H1 (cell line): Measurements from ENCODE around the gene PXDC1. TPM values are rescaled to one million over a fixed set of nuclear protein-coding genes. Genes with fewer than 3 reads are reported as not detected.

Experiments
- CTCF ChIA-PET: fragments of 300-600 bp; sonication (Branson Sonifier 250); formaldehyde crosslinking; loops from one replicate; lab custom pipeline; 2021; ENCODE audit not compliant: partially characterized antibody; lab: Charles Lee
- POLR2A ChIA-PET: fragments of 300-600 bp; sonication (Branson Sonifier 250); formaldehyde crosslinking; loops from one replicate; lab custom pipeline; 2021; ENCODE audit warnings: inconsistent platforms; ENCODE audit not compliant: partially characterized antibody; lab: Charles Lee
- DNase-seq, 2 experiments: peaks; one replicate each; pipeline versions ENCODE4 v3.0.0 to v3.0.0-alpha.2; 2010 to 2022; ENCODE audit warnings: low spot score in 2 of 2, low read depth in 1 of 2, mixed read lengths in 1 of 2
- FAIRE-seq: peaks from 2 replicates; lab custom pipeline; 2011; peaks lifted over from hg19 to GRCh38; lab: Jason Lieb, UNC
- H2AFZ ChIP-seq: 2 replicates; pipeline ENCODE4 v1.8.1; 2012; ENCODE audit warnings: low read length, inconsistent platforms
- H2AK5ac ChIP-seq: 2 replicates; pipeline ENCODE4 v1.6.1; 2013; ENCODE audit warnings: low read depth, low read length
- H2BK120ac ChIP-seq: replicated peaks from 2 replicates; pipeline ENCODE3; 2013; ENCODE audit warnings: low read depth, low read length, inconsistent platforms
- H2BK12ac ChIP-seq: 2 replicates; pipeline ENCODE4 v1.6.1; 2013; ENCODE audit warnings: low read depth, low read length
- H2BK15ac ChIP-seq: 2 replicates; pipeline ENCODE4 v1.6.1; 2013; ENCODE audit warnings: low read length
- H2BK20ac ChIP-seq: 2 replicates; pipeline ENCODE4 v1.6.1; 2013; ENCODE audit warnings: low read length
- H2BK5ac ChIP-seq: 2 replicates; pipeline ENCODE4 v1.6.1; 2013; ENCODE audit warnings: low read depth, low read length
- H3K14ac ChIP-seq: 2 replicates; pipeline ENCODE4 v1.6.1; 2013; ENCODE audit warnings: inconsistent platforms; ENCODE audit not compliant: insufficient read length
- H3K18ac ChIP-seq: 2 replicates; pipeline ENCODE4 v1.6.1; 2013; ENCODE audit warnings: low read length; ENCODE audit errors: extremely low read depth
- H3K23ac ChIP-seq: 2 replicates; pipeline ENCODE4 v1.6.1; 2013; ENCODE audit warnings: inconsistent platforms; ENCODE audit not compliant: insufficient read length
- H3K23me2 ChIP-seq: 2 replicates; pipeline ENCODE4 v1.6.1; 2013; ENCODE audit warnings: low read depth, low read length
- H3K27ac ChIP-seq: 2 replicates; pipeline ENCODE4 v1.6.1; 2011; ENCODE audit warnings: low read depth, low read length, inconsistent platforms
- H3K27me3 ChIP-seq, 4 experiments: replicated peaks in 1 of 4; 1 replicate in 1 of 4; 2 replicates in 3 of 4; pipeline versions ENCODE4 v1.6.1 to v1.8.1; 2011 to 2013; ENCODE audit warnings: low read length in 3 of 4, mild to moderate bottlenecking in 3 of 4, inconsistent platforms in 2 of 4, mixed read lengths in 2 of 4, moderate library complexity in 1 of 4; ENCODE audit not compliant: control insufficient read depth in 3 of 4, insufficient read depth in 3 of 4; ENCODE audit errors: extremely low read depth in 1 of 4
- H3K36me3 ChIP-seq, 4 experiments: 2 replicates each; pipeline versions ENCODE4 v1.6.1 to v1.8.1; 2011 to 2013; ENCODE audit warnings: mild to moderate bottlenecking in 4 of 4, low read length in 3 of 4, moderate library complexity in 2 of 4, control low read depth in 1 of 4, inconsistent platforms in 1 of 4; ENCODE audit not compliant: insufficient read depth in 4 of 4, control insufficient read depth in 2 of 4
- H3K4ac ChIP-seq: replicated peaks from 2 replicates; pipeline ENCODE3; 2013; ENCODE audit warnings: low read length, low read depth, mixed read lengths, inconsistent platforms; ENCODE audit not compliant: insufficient read length
- H3K4me1 ChIP-seq, 4 experiments: replicated peaks in 1 of 4; 1 replicate in 1 of 4; 2 replicates in 3 of 4; pipeline versions ENCODE4 v1.6.1 to v1.8.1; 2011 to 2013; ENCODE audit warnings: low read length in 3 of 4, inconsistent platforms in 2 of 4, mixed read lengths in 1 of 4; ENCODE audit not compliant: insufficient read depth in 4 of 4, control insufficient read depth in 3 of 4
- H3K4me2 ChIP-seq, 2 experiments: 2 replicates each; pipeline versions ENCODE4 v1.6.1 to v1.8.1; 2011 to 2013; ENCODE audit warnings: low read depth in 2 of 2, low read length in 2 of 2, control low read depth in 1 of 2, inconsistent platforms in 1 of 2, mild to moderate bottlenecking in 1 of 2; ENCODE audit not compliant: insufficient read depth in 1 of 2
- H3K4me3 ChIP-seq, 4 experiments: fragments of 200-600, 300-600 bp in 1 of 4; sonication (generic), shearing (Covaris generic), sonication (Bioruptor Twin) in 1 of 4; 2 replicates each; pipeline versions ENCODE4 v1.5.1 to v1.8.1; 2011 to 2016; ENCODE audit warnings: low read length in 4 of 4, low read depth in 3 of 4, control low read depth in 2 of 4, inconsistent platforms in 2 of 4, mild to moderate bottlenecking in 2 of 4, mixed read lengths in 1 of 4, moderate library complexity in 1 of 4; ENCODE audit not compliant: insufficient read depth in 2 of 4; ENCODE audit errors: extremely low read depth in 1 of 4
- H3K56ac ChIP-seq: replicated peaks from 2 replicates; pipeline ENCODE3; 2013; ENCODE audit warnings: low read depth, mild to moderate bottlenecking, mixed read lengths, low read length, inconsistent platforms; ENCODE audit not compliant: insufficient read length
- H3K79me1 ChIP-seq: 2 replicates; pipeline ENCODE4 v1.6.1; 2013; ENCODE audit warnings: low read depth, low read length, control low read depth
- H3K79me2 ChIP-seq, 2 experiments: 2 replicates each; pipeline versions ENCODE4 v1.6.1 to v1.8.1; 2012 to 2013; ENCODE audit warnings: low read length in 2 of 2, mild to moderate bottlenecking in 2 of 2, inconsistent platforms in 1 of 2; ENCODE audit not compliant: insufficient read depth in 2 of 2, control insufficient read depth in 1 of 2
- H3K9ac ChIP-seq, 4 experiments: replicated peaks in 1 of 4; 1 replicate in 1 of 4; 2 replicates in 3 of 4; pipeline versions ENCODE4 v1.6.1 to v1.8.1; 2011 to 2013; ENCODE audit warnings: low read depth in 3 of 4, low read length in 3 of 4, control low read depth in 2 of 4, mild to moderate bottlenecking in 2 of 4, moderate library complexity in 2 of 4, inconsistent platforms in 1 of 4; ENCODE audit errors: extremely low read depth in 1 of 4
- H3K9me3 ChIP-seq, 2 experiments: 2 replicates each; pipeline versions ENCODE4 v1.6.1 to v1.8.1; 2012 to 2013; ENCODE audit warnings: mild to moderate bottlenecking in 2 of 2, moderate library complexity in 2 of 2, control low read depth in 1 of 2, inconsistent platforms in 1 of 2, low read depth in 1 of 2, low read length in 1 of 2, mixed read lengths in 1 of 2; ENCODE audit not compliant: insufficient read depth in 2 of 2
- H4K20me1 ChIP-seq, 2 experiments: replicated peaks in 1 of 2; 2 replicates each; pipeline versions ENCODE3 to v1.8.1; 2011 to 2013; ENCODE audit warnings: inconsistent platforms in 2 of 2, low read length in 2 of 2, mild to moderate bottlenecking in 1 of 2; ENCODE audit not compliant: insufficient read depth in 2 of 2, control insufficient read depth in 1 of 2
- H4K5ac ChIP-seq: 2 replicates; pipeline ENCODE4 v1.6.1; 2013; ENCODE audit warnings: low read length, low read depth, mixed read lengths, inconsistent platforms; ENCODE audit not compliant: insufficient read length
- H4K8ac ChIP-seq: 2 replicates; pipeline ENCODE4 v1.8.0; 2013; ENCODE audit warnings: mild to moderate bottlenecking, moderate library complexity, low read length, inconsistent platforms; ENCODE audit not compliant: insufficient read depth; ENCODE audit errors: extremely low read depth
- H4K91ac ChIP-seq: replicated peaks from 2 replicates; pipeline ENCODE3; 2013; ENCODE audit warnings: low read length, mixed read lengths, inconsistent platforms; ENCODE audit not compliant: insufficient read length
- CEBPB ChIP-seq: IDR thresholded peaks from 2 replicates; pipeline ENCODE4 v1.6.1; 2012; ENCODE audit warnings: low read depth, low read length
- CTBP2 ChIP-seq: IDR thresholded peaks from 2 replicates; pipeline ENCODE4 v1.7.0; 2011; ENCODE audit warnings: borderline replicate concordance, mild to moderate bottlenecking, moderate library complexity, mixed read lengths, low read length; ENCODE audit not compliant: insufficient read depth, insufficient read length
- EZH2 ChIP-seq: fragments of 200-600 bp; sonication (generic); IDR thresholded peaks from 2 replicates; pipeline ENCODE4 v1.7.1; 2012; ENCODE audit warnings: low read depth, mild to moderate bottlenecking, moderate library complexity, low read length, inconsistent platforms; ENCODE audit not compliant: severe bottlenecking
- RNF2 ChIP-seq: fragments of 200-900, 300-1000 bp; sonication (generic); IDR thresholded peaks from 2 replicates; pipeline ENCODE4 v1.7.1; 2016; ENCODE audit warnings: borderline replicate concordance, low read depth, mild to moderate bottlenecking, antibody characterized with exemption, low read length; ENCODE audit not compliant: poor library complexity, severe bottlenecking; ENCODE audit errors: missing control alignments
- TCF12 ChIP-seq: IDR thresholded peaks from 2 replicates; pipeline ENCODE4 v1.6.1; 2011; ENCODE audit warnings: low read depth, mild to moderate bottlenecking, low read length
- WGBS, 2 experiments: shearing (Covaris generic) in 1 of 2; methylation state at CpG; one replicate each; pipeline versions ENCODE4 v1.1.6 to v1.1.7; 2013 to 2015; ENCODE audit warnings: low lambda C conversion rate in 2 of 2, mixed read lengths in 2 of 2, inconsistent platforms in 1 of 2, low coverage in 1 of 2, missing lambda C conversion rate in 1 of 2; ENCODE audit not compliant: insufficient replicate concordance in 2 of 2, insufficient coverage in 1 of 2, insufficient read length in 1 of 2; ENCODE audit errors: extremely low coverage in 1 of 2, missing lambda C conversion rate in 1 of 2; 5-methylcytosine and 5-hydroxymethylcytosine counted together
- polyA plus RNA-seq, 7 experiments: library from polyadenylated mRNA; depleted of rRNA in 3 of 7; stranded (reverse) in 5 of 7; unstranded in 2 of 7; fragments of >200 nt in 5 of 7; fragments of 200-250 nt in 2 of 7; gene quantifications; 1 replicate in 5 of 7; 2 replicates in 1 of 7; 4 replicates in 1 of 7; pipeline versions ENCODE4 v1.2.1 to v1.2.3, GENCODE V29; 2011 to 2013; ENCODE audit warnings: missing spikeins in 2 of 7, mixed read lengths in 2 of 7
- total RNA-seq: library from RNA; stranded (reverse); fragmentation: NEBNext Ultra II Directional; extraction: Animal tissue kit (Norgen Biotek cat#: 25700); gene quantifications from 2 replicates; pipeline ENCODE4 v1.2.1, GENCODE V29; 2021
- TF ChIP-seq, protein P1 (sequence below): IDR thresholded peaks from 2 replicates; pipeline ENCODE4 v1.6.1; 2012; ENCODE audit warnings: low read length, inconsistent platforms

PXDC1 gene
- total and polyA plus RNA-seq, 2 of the 8 experiments (the other 6 are each of a cell fraction or from before 2014, with no cell fraction given), result 1.7 to 2.0 TPM

- Histone ChIP-seq H3K23me2 (no peaks in the 10 kb centered on the region; the same call in 1 of the 2 replicates), H2BK12ac (no peak overlapping the region), H2BK5ac (no peak overlapping the region), H2BK15ac (peak overlapping the region; percentile 31; the same call in 1 of the 2 replicates), H4K5ac (no peak overlapping the region), H2AK5ac (no peak overlapping the region), H3K4me3 (no peak overlapping the region), H3K27me3 (no peaks in the 10 kb centered on the region), H3K27ac (no peak overlapping the region), H3K56ac (no peak overlapping the region), H4K20me1 (no peaks in the 10 kb centered on the region), H3K23ac (no peak overlapping the region), H3K36me3 (no peaks in the 10 kb centered on the region), H4K91ac (no peak overlapping the region), H3K79me1 (no peaks in the 10 kb centered on the region), H2BK120ac (no peak overlapping the region), H4K8ac (no peak overlapping the region), H3K14ac (no peak overlapping the region), H3K18ac (no peak overlapping the region), H2AFZ (no peak overlapping the region), H3K4ac (no peak overlapping the region), H2BK20ac (no peak overlapping the region), H3K4me1 (peaks cover 0 to 7% (median 4%) of the 10 kb centered on the region in 4 experiments; a peak in 4 of 7 replicates), H3K9ac (no peak overlapping the region), H3K4me2 (no peak overlapping the region), H3K79me2 (no peaks in the 10 kb centered on the region), H3K9me3 (no peaks in the 10 kb centered on the region)
- 83% methylated on average over 9 of the region's 9 CpGs; no CpG with 5 or more reads in 1 of the 2 experiments for WGBS, 2 experiments
- CTCF ChIA-PET, result interaction anchor here (1.1 kb wide), 2 partner anchors 9 to 20 kb away, joined by 3 to 5 read pairs; no protein-coding TSS in a partner anchor
- POLR2A ChIA-PET, result no interaction called here
- DNase-seq, result no peak
- no peak for FAIRE-seq
- TF ChIP-seq, protein P1, sequence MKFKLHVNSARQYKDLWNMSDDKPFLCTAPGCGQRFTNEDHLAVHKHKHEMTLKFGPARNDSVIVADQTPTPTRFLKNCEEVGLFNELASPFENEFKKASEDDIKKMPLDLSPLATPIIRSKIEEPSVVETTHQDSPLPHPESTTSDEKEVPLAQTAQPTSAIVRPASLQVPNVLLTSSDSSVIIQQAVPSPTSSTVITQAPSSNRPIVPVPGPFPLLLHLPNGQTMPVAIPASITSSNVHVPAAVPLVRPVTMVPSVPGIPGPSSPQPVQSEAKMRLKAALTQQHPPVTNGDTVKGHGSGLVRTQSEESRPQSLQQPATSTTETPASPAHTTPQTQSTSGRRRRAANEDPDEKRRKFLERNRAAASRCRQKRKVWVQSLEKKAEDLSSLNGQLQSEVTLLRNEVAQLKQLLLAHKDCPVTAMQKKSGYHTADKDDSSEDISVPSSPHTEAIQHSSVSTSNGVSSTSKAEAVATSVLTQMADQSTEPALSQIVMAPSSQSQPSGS, result no peak
- TF ChIP-seq EZH2 (no peak), RNF2 (no peak), CEBPB (no peak), TCF12 (no peak), CTBP2 (no peak)
These were observed 14.7 kb upstream of the PXDC1 start for GRCh38 chr6:3766214-3766613.
